ENCODE data around the gene ETV6.

DNA sequence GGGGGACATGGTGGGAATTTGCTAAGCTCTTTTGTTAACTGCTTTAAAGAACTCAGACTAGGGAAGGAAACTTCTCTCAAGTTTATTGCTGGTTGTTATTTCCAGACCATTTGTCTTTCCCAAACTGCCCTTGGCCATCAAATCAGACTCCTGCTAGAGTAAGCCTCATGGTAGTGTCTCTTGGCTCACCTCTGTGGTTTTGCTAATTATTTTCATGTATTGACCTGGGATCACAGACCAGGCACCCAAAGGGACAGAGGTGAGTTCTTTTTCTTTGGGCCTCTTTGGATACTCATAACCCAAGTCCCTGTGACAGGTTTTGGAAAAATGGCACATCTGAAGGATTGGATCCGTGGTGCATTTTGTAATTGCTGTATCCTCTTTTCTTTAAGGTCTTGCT is 11.2 kb downstream of the ETV6 start:
- TF ChIP-seq, protein P1, sequence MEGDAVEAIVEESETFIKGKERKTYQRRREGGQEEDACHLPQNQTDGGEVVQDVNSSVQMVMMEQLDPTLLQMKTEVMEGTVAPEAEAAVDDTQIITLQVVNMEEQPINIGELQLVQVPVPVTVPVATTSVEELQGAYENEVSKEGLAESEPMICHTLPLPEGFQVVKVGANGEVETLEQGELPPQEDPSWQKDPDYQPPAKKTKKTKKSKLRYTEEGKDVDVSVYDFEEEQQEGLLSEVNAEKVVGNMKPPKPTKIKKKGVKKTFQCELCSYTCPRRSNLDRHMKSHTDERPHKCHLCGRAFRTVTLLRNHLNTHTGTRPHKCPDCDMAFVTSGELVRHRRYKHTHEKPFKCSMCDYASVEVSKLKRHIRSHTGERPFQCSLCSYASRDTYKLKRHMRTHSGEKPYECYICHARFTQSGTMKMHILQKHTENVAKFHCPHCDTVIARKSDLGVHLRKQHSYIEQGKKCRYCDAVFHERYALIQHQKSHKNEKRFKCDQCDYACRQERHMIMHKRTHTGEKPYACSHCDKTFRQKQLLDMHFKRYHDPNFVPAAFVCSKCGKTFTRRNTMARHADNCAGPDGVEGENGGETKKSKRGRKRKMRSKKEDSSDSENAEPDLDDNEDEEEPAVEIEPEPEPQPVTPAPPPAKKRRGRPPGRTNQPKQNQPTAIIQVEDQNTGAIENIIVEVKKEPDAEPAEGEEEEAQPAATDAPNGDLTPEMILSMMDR (IDR thresholded peaks at IDR 0.05) = no peak
- no peak for TF ChIP-seq POLR2A (IDR thresholded peaks at IDR 0.05)

Data from testis (tissue), 2 donors.